AG09319 (cell line): ENCODE results near the gene ASIC2.

Experiments used
- DNase-seq: peaks from one replicate; pipeline ENCODE4 v3.0.0-alpha.2; 2010; ENCODE audit warnings: low read depth; ENCODE audit errors: extremely low read depth
- CTCF ChIP-seq: IDR thresholded peaks from 2 replicates; pipeline ENCODE4 v1.5.1; 2011; ENCODE audit warnings: low read depth, mild to moderate bottlenecking, inconsistent platforms, low read length, moderate library complexity

Gene ASIC2

GRCh38 chr17:33079201-33079600 lies 213.9 kb downstream of the ASIC2 start:
- no peak for TF ChIP-seq CTCF
- DNase-seq: no peak

GRCh38 chr17:33076979-33077378 lies 216.1 kb downstream of the ASIC2 start:
- no peak for DNase-seq
- TF ChIP-seq CTCF: no peak

- no peak for TF ChIP-seq CTCF
- no peak for DNase-seq
Observed at GRCh38 chr17:33073416-33073815, 219.7 kb downstream of the ASIC2 start.

GRCh38 chr17:33072421-33073161 lies 220.5 kb downstream of the ASIC2 start:
- TF ChIP-seq CTCF: no peak
- no peak for DNase-seq

GRCh38 chr17:33071656-33072055 lies 221.4 kb downstream of the ASIC2 start:
- no peak for TF ChIP-seq CTCF
- DNase-seq: no peak

GRCh38 chr17:33057564-33057963 lies 235.5 kb downstream of the ASIC2 start:
- no peak for TF ChIP-seq CTCF
- no peak for DNase-seq

- TF ChIP-seq CTCF: no peak
- no peak for DNase-seq
Observed at GRCh38 chr17:33056399-33057146, 236.5 kb downstream of the ASIC2 start.
